ENCODE data around the gene FGD6. TPM values are rescaled to one million over a fixed set of nuclear protein-coding genes. Genes with fewer than 3 reads are reported as not detected.
"Not testable (repeated sequence)": the region's sequence is repeated elsewhere in the genome, so short reads cannot be mapped to it uniquely, and the experiment has no call there.

The FGD6 gene
- total and polyA plus RNA-seq, 12 donors, result 1.2 to 33.4 (median 21.6) TPM

GRCh38 chr12:95105540-95105939 is 111.7 kb downstream of the FGD6 start:
- no peak for ATAC-seq
- H3K36me3 ChIP-seq, result peaks cover 0 to 68% (median 9%) of the 10 kb centered on the region in 9 donors
- no peak for TF ChIP-seq CTCF (IDR thresholded peaks at IDR 0.05)
- H3K27ac ChIP-seq, result no peak overlapping the region
- no peaks in the 10 kb centered on the region for H3K27me3 ChIP-seq
- 94 to 95% methylated on average over 8 of the region's 8 CpGs for WGBS, 2 donors
- peaks cover 0 to 5% (median 0%) of the 10 kb centered on the region in 9 donors for H3K4me1 ChIP-seq
- DNase-seq, result no peak
- H3K4me3 ChIP-seq, result no peak overlapping the region
- intact Hi-C loops (cut with DNase I), result no loop called here
- H3K9me3 ChIP-seq, result no peaks in the 10 kb centered on the region

- no peak for ATAC-seq
- H3K27ac ChIP-seq, result no peak overlapping the region
- no peak for DNase-seq
- no peaks in the 10 kb centered on the region for H3K27me3 ChIP-seq
- H3K9me3 ChIP-seq, result no peaks in the 10 kb centered on the region
- no peak overlapping the region for H3K4me3 ChIP-seq
- peaks cover 0 to 5% (median 0%) of the 10 kb centered on the region in 9 donors for H3K4me1 ChIP-seq
- no peak for TF ChIP-seq CTCF (IDR thresholded peaks at IDR 0.05)
- H3K36me3 ChIP-seq, result peaks cover 0 to 68% (median 9%) of the 10 kb centered on the region in 9 donors
- intact Hi-C loops (cut with DNase I), result no loop called here
- 94 to 96% methylated on average over 2 of the region's 2 CpGs for WGBS, 2 donors
These were observed 112.3 kb downstream of the FGD6 start for GRCh38 chr12:95104919-95105452.

GRCh38 chr12:95102916-95103671 is 114.2 kb downstream of the FGD6 start:
- peaks cover 0 to 63% (median 9%) of the 10 kb centered on the region in 9 donors for H3K36me3 ChIP-seq
- peak overlapping the region in 2 of 10 donors; percentile 7 to 45 for H3K27ac ChIP-seq

GRCh38 chr12:95101957-95102356 is 115.3 kb downstream of the FGD6 start:
- H3K36me3 ChIP-seq, result peaks cover 0 to 52% (median 9%) of the 10 kb centered on the region in 9 donors
- H3K27me3 ChIP-seq; DNase-seq; H3K4me3 ChIP-seq; ATAC-seq; intact Hi-C loops (cut with DNase I); H3K27ac ChIP-seq; H3K9me3 ChIP-seq: not testable (repeated sequence)
- H3K4me1 ChIP-seq, result peaks cover 0 to 17% (median 8%) of the 10 kb centered on the region in 9 donors
- 94 to 98% methylated on average over 5 of the region's 5 CpGs for WGBS, 2 donors

More at GRCh38 chr12:95102916-95103671, 114.2 kb downstream of the FGD6 start:
- ATAC-seq (peak in 1 of 8 donors; percentile 65), DNase-seq (no peak)
- H3K9me3 ChIP-seq, result no peaks in the 10 kb centered on the region
- whole genome bisulfite sequencing, 2 donors, result 84 to 85% methylated on average over 8 of the region's 8 CpGs
- intact Hi-C loops (cut with DNase I), result no loop called here
- H3K4me1 ChIP-seq, result peaks cover 0 to 7% (median under 1%) of the 10 kb centered on the region in 9 donors
- no peaks in the 10 kb centered on the region for H3K27me3 ChIP-seq
- H3K4me3 ChIP-seq, result no peak overlapping the region
- no peak for TF ChIP-seq CTCF (IDR thresholded peaks at IDR 0.05)
